Hepatocyte (in vitro differentiated cells): ENCODE results near the gene SBF2. TPM values are rescaled to one million over a fixed set of nuclear protein-coding genes. Genes with fewer than 3 reads are reported as not detected.

ENCODE experiments used
- DNase-seq: peaks from one replicate; pipeline ENCODE4 v3.0.0-alpha.2; 2016; ENCODE audit warnings: low spot score
- H2AFZ ChIP-seq: fragments of 200-600 bp; sonication (generic); 2 replicates; pipeline ENCODE4 v1.6.0; 2016; ENCODE audit warnings: antibody characterized with exemption, mild to moderate bottlenecking
- H3K27ac ChIP-seq: fragments of 200-600 bp; sonication (generic); 2 replicates; pipeline ENCODE4 v1.5.1; 2016; ENCODE audit warnings: mild to moderate bottlenecking
- H3K27me3 ChIP-seq: fragments of 200-600 bp; sonication (generic); 2 replicates; pipeline ENCODE4 v1.6.1; 2016
- H3K36me3 ChIP-seq: fragments of 200-600 bp; sonication (generic); replicated peaks from 2 replicates; pipeline ENCODE4 v1.5.1; 2016; ENCODE audit warnings: low read depth; ENCODE audit not compliant: insufficient read depth
- H3K4me1 ChIP-seq: fragments of 200-600 bp; sonication (generic); 2 replicates; pipeline ENCODE4 v1.5.1; 2016; ENCODE audit warnings: mild to moderate bottlenecking, moderate library complexity; ENCODE audit not compliant: insufficient read depth
- H3K4me2 ChIP-seq: fragments of 200-600 bp; sonication (generic); 2 replicates; pipeline ENCODE4 v1.6.0; 2016
- H3K4me3 ChIP-seq: fragments of 200-600 bp; sonication (generic); 2 replicates; pipeline ENCODE4 v1.5.1; 2016; ENCODE audit warnings: mild to moderate bottlenecking
- H3K79me2 ChIP-seq: fragments of 200-600 bp; sonication (generic); 2 replicates; pipeline ENCODE4 v1.6.0; 2017; ENCODE audit warnings: mild to moderate bottlenecking
- H3K9me2 ChIP-seq: fragments of 200-600 bp; sonication (generic); replicated peaks from 2 replicates; pipeline ENCODE4 v1.6.0; 2017; ENCODE audit warnings: mild to moderate bottlenecking; ENCODE audit not compliant: insufficient read depth
- H3K9me3 ChIP-seq: fragments of 200-600 bp; sonication (generic); 2 replicates; pipeline ENCODE4 v1.5.1; 2016; ENCODE audit warnings: low read depth, mild to moderate bottlenecking
- H4K20me1 ChIP-seq: fragments of 200-600 bp; sonication (generic); 2 replicates; pipeline ENCODE4 v1.6.0; 2016; ENCODE audit warnings: mild to moderate bottlenecking; ENCODE audit not compliant: insufficient read depth, poor library complexity, severe bottlenecking
- CTCF ChIP-seq: fragments of 200-600 bp; sonication (generic); IDR thresholded peaks from 2 replicates; pipeline ENCODE4 v1.5.1; 2016; ENCODE audit warnings: antibody characterized with exemption, mild to moderate bottlenecking; ENCODE audit not compliant: poor library complexity
- EZH2 ChIP-seq: fragments of 200-600 bp; sonication (generic); IDR thresholded peaks from 2 replicates; pipeline ENCODE4 v1.6.1; 2016; ENCODE audit warnings: antibody characterized with exemption, mild to moderate bottlenecking, borderline replicate concordance
- EZH2phosphoT487 ChIP-seq: fragments of 200-600 bp; sonication (generic); IDR thresholded peaks from one replicate; pipeline ENCODE4 v1.6.1; 2018; ENCODE audit warnings: antibody characterized with exemption, mild to moderate bottlenecking, low read depth, moderate library complexity; ENCODE audit not compliant: unreplicated experiment, severe bottlenecking
- WGBS: methylation state at CpG from one replicate; pipeline ENCODE4 v1.1.6; 2016; ENCODE audit warnings: low lambda C conversion rate; ENCODE audit errors: missing lambda C conversion rate; 5-methylcytosine and 5-hydroxymethylcytosine counted together
- polyA plus RNA-seq: library from polyadenylated mRNA; unstranded; fragments of >200 nt; fragmentation: Nextera tagmentation; extraction: Ambion mirVana; gene quantifications from 2 replicates; pipeline ENCODE4 v1.2.1, GENCODE V29; 2016
- total RNA-seq: library from RNA; depleted of rRNA; stranded (reverse); fragments of >200 nt; gene quantifications from 2 replicates; pipeline ENCODE4 v1.2.3, GENCODE V29; 2014

SBF2 gene
- total and polyA plus RNA-seq, 2 experiments from 2014 or later = 25.7 to 83.2 TPM

GRCh38 chr11:10331548-10332289 is 37.7 kb upstream of the SBF2 start:
- Histone ChIP-seq H3K4me3 (no peak overlapping the region), H3K27me3 (no peaks in the 10 kb centered on the region), H3K79me2 (no peaks in the 10 kb centered on the region), H3K36me3 (no peaks in the 10 kb centered on the region), H3K4me1 (peaks cover 25% of the 10 kb centered on the region), H3K27ac (no peak overlapping the region), H3K9me3 (no peaks in the 10 kb centered on the region), H3K9me2 (no peaks in the 10 kb centered on the region), H4K20me1 (no peaks in the 10 kb centered on the region), H3K4me2 (no peak overlapping the region), H2AFZ (no peak overlapping the region)
- TF ChIP-seq EZH2 (no peak), CTCF (no peak), EZH2phosphoT487 (no peak)
- WGBS = 85% methylated on average over 6 of the region's 6 CpGs
- DNase-seq = no peak

GRCh38 chr11:10329935-10330334 is 35.9 kb upstream of the SBF2 start:
- Histone ChIP-seq H3K4me3 (no peak overlapping the region), H3K9me3 (no peaks in the 10 kb centered on the region), H3K79me2 (no peaks in the 10 kb centered on the region), H3K4me1 (peaks cover 39% of the 10 kb centered on the region), H3K27ac (peak overlapping the region; percentile 34), H4K20me1 (no peaks in the 10 kb centered on the region), H3K9me2 (no peaks in the 10 kb centered on the region), H2AFZ (no peak overlapping the region), H3K36me3 (no peaks in the 10 kb centered on the region), H3K27me3 (no peaks in the 10 kb centered on the region), H3K4me2 (no peak overlapping the region)
- TF ChIP-seq EZH2 (no peak), EZH2phosphoT487 (no peak), CTCF (no peak)
- no peak for DNase-seq
- 93% methylated on average over 2 of the region's 2 CpGs for WGBS

- Histone ChIP-seq H3K27me3 (no peaks in the 10 kb centered on the region), H3K9me3 (no peaks in the 10 kb centered on the region), H3K27ac (peak overlapping the region; percentile 81), H3K36me3 (no peaks in the 10 kb centered on the region), H3K9me2 (no peaks in the 10 kb centered on the region), H3K4me1 (peaks cover 42% of the 10 kb centered on the region), H3K79me2 (no peaks in the 10 kb centered on the region), H3K4me2 (peak overlapping the region; percentile 51), H3K4me3 (no peak overlapping the region), H2AFZ (no peak overlapping the region), H4K20me1 (no peaks in the 10 kb centered on the region)
- DNase-seq = no peak
- TF ChIP-seq EZH2phosphoT487 = no peak
- TF ChIP-seq CTCF = no peak
- TF ChIP-seq EZH2 = no peak
- WGBS = 89% methylated on average over 2 of the region's 2 CpGs
Observed at GRCh38 chr11:10329356-10329755, 35.3 kb upstream of the SBF2 start.
